Measurements from ENCODE around the gene EMD.
A peak's percentile ranks its signal among the peaks of the same experiment; 100 is the strongest.

EMD gene

DNA sequence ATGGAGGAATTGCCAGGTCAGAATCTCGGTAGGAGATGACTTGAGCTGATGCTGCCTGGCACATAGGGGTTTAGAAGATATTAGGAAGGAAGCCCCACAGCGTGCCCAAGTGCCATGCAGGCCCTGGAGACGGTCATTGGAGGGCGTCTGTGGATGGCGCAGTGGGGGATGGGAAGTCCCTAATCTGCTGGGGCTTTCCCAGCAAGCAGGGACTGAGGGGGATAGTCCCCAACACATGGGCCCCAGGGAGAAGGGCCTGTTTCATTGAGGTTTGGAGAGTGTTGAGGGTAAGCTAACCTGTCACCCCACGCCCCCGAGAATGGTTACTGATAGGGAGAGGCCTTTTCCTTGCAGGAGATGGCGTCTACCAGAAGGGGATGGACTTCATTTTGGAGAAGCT lies 40.1 kb downstream of the EMD start:
- DNase-seq (ENCODE audit: low spot score) = no peak

DNA sequence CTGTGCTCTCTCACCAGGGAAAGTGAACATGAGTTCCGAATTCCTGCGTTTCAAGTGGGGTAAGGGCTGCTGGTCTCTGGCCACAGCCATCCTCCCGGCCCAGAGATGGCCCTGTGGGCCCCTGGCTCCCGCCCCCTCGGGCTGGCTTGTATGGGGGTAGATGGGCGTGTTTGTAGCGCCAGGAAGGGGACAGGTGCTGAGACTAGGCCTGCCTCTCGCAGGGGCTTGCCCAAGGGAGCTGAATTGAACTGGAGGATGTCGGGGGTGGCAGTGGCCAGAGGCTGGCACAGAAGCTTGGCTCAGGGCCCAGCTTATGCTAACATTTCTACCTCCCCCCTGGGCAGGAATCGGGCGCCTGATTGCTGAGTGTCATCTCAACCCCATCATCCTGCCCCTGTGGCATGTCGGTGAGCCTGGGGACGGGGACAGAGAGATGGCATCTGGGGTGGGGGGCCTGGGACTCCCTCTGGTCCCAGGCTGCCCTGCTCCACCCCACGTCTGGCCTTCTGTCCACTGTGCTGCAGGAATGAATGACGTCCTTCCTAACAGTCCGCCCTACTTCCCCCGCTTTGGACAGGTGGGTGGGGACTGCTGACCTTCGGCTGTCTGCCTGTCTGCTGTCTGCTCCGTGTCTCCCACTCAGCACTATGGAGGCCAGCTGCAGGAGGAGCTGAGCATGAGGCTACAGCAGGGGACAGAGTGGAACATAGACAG lies 40.8 kb downstream of the EMD start:
- no peak for DNase-seq (ENCODE audit: low spot score)

DNA sequence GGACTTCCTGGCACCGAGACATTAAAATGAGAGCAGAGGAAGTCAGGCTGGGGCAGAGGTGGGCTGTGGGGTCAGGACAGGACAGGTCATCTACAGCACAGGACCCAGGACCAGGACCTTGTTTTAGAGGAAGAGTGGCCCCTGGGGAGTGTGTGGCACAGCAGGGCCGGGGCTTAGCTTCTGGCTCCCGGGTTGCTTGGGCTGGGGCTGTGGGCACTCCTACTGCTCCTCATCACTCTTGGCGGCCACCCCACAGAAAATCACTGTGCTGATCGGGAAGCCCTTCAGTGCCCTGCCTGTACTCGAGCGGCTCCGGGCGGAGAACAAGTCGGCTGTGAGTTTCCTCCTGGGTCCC lies 41.3 kb downstream of the EMD start:
- DNase-seq (ENCODE audit: low spot score) = no peak

DNA sequence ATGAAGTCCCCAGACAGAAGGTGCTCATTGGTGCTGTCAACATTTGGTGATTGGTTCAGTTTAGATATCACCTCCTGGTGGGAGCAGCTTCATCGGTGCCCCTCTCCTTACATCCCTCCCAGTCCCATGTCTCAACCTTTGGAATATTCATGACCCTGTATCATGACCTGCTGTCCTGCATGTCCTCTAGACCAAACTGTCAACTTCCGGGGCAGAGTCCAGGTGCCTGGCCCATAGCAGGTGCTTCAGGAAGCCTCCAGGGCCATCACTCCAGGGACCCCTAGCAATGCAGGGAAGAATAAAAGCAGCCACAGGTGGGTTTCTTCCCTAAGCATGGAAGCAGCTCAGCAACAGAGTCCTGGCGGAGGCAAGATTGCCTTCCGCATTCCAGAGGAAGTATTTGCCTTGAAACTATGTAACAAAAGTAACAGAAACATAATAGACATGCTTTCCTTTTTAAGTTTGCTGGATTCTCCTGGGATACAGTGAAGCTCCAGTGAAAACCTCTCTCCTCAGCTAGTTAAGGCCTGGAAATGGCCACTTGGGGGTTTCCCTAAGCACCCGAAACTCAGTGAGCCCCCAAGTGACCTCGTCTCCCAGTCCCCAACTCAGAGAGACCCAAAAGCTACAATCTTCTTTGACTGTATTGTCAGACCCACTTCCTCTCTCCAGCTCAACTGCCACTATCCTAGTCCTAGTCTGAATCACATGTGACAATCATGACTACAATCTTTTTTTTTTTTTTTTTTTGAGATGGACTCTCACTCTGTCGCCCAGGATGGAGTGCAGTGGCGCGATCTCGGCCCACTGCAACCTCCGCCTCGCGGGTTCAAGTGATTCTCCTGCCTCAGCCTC lies 48.0 kb downstream of the EMD start:
- no peak for DNase-seq (ENCODE audit: low spot score)

DNA sequence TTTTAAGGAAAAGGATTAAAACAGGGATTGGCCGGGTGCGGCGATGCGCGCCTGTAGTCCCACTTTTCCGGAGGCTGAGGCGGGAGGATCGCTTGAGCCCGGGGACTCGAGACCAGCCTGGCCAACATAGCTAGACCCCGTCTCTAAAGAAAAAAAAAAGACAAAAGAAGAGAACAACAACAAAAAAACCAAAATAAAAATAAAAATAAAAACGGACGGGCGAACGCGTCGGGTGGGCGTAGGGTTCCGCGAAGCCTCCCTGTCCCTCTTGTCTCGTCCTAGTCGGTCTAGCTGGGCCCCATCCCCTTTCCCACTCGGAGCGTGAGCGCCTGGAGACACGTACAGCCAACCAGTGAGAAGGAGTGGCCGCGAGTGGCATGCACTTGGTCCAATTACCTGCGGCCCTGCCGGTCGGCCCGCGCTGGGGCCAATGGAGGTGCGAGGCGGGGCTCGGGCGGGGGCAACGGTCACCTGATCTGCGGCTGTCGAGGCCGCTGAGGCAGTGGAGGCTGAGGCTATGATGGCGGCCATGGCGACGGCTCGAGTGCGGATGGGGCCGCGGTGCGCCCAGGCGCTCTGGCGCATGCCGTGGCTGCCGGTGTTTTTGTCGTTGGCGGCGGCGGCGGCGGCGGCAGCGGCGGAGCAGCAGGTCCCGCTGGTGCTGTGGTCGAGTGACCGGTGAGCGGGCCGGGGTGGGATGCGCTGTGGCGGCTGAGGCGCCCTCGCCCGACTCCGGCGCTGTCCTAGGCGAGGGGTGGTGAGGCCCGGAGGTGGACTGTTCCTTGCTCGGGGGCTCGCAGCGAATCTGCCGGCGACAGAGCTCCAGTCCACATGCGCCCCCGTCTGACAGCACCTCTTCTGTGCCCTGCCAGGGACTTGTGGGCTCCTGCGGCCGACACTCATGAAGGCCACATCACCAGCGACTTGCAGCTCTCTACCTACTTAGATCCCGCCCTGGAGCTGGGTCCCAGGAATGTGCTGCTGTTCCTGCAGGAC lies 49.4 kb downstream of the EMD start, which contains the start of gene ATP6AP1:
TSS of gene ATP6AP1 (plus strand) at position 502 of the 996 bp plus-strand sequence. CDS start at position 518, 16 bp downstream.
- peak; percentile 92 for DNase-seq (ENCODE audit: low spot score)

DNA sequence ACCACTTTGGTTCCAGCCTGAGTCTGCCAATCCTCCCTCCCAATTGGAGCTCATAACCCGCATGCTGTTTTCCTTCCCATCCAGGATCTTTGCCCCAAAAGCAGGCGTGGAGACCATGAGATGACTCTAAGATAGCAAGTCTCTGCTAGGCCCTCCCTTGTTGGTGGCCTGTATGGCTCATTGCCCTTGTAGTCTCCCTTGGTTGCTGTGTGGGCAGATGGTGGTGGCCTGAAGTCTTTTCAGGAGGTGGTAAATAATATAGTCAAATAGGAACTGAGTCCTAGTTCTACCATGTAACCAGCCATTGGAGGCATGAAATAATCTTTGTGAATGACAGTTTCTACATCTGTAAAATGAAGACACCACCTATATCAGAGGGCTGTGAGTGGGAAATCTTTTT lies 50.6 kb downstream of the EMD start:
- no peak for DNase-seq (ENCODE audit: low spot score)

DNA sequence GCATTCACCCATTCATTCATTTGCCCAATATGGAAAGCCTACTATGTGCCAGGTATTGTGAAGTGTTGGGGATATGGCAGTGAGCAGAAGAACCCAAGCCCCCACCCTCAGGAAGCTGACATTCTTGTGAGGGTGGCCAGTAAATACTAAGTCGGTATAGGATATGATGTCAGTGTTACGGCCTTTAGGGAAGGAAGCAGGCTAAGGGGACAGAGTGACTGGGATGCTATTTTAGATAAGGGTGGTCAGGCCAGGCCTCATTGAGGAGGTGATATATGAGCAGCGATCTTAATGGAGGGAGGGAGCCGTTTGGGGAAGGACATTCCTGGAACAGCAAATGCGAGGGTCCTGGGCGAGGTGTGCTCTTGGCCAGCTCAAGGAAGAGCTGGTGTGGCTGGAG lies 51.4 kb downstream of the EMD start:
- no peak for DNase-seq (ENCODE audit: low spot score)

DNA sequence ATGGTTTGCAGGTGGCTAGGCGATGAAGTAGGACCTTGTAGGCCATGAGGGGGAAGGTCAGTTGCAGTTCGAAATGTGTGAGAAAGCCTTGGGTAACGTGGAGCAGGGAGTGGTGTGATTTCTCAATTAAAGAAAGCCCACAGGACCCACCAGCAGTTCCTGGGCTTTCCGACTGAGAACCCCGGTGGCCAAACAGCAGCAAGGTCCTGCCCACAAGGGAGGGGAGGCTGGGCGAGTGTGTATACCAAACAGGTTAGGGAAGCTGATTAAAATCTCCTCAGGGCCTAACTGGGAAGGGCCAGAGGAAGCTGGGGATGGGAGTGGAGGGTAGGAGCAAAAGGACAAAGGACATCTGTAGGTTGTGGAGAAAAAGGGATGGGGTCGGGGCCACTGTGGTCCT lies 51.8 kb downstream of the EMD start:
- no peak for DNase-seq (ENCODE audit: low spot score)
